Measurements from ENCODE around the gene TES. TPM values are rescaled to one million over a fixed set of nuclear protein-coding genes. Genes with fewer than 3 reads are reported as not detected.

Gene TES
- total RNA-seq (2022), result 190 and 207 TPM in 2 replicates
- Bru-seq, nascent RNA, result percentile 98 among the genes with signal in this experiment
- BruChase-seq, experiment 1, labeled RNA remaining after a 2-hour chase, result percentile 96 among the genes with signal in this experiment
- BruChase-seq, experiment 2, labeled RNA remaining after a 6-hour chase, result percentile 96 among the genes with signal in this experiment
- long read RNA-seq, transcript TES-201 (7 exons, 2,782 nt), result major isoform, 307 of 396 reads
- long read RNA-seq, transcript TES-205 (3 exons, 873 nt), result minor isoform, 5 of 396 reads
- long read RNA-seq, transcript TES-211 (3 exons, 911 nt), result minor isoform, 8 of 396 reads
- long read RNA-seq, partial matches to known transcripts, result 29 of 396 reads
- long read RNA-seq, other reads (novel, unspliced or antisense), result 43 of 396 reads

GRCh38 chr7:116210345-116211005 lies at the start of gene TES:
Gene TES (plus strand): TSS chr7:116210539. CDS start chr7:116210708, 169 bp downstream.
- H3K36me3 ChIP-seq (ENCODE audit: control insufficient read depth, insufficient read depth, low read length), result no peaks in the 10 kb centered on the region
- POLR2A ChIA-PET, result interaction anchor here (0.6 to 1.3 kb wide), 3 partner anchors 9 to 31 kb away, joined by 3 to 11 read pairs (median 5); no protein-coding TSS in a partner anchor
- CTCF ChIA-PET, result interaction anchor here (0.6 to 2.0 kb wide), 7 partner anchors 13 to 384 kb away, joined by 3 to 16 read pairs (median 4); no protein-coding TSS in a partner anchor

GRCh38 chr7:116161728-116162127 lies 48.6 kb upstream of the TES start:
- CTCF ChIA-PET, result interaction anchor here (0.9 to 1.6 kb wide), 2 partner anchors 18 to 364 kb away, joined by 3 read pairs; no protein-coding TSS in a partner anchor
- Histone ChIP-seq H3K4me1 (peaks cover 24% of the 10 kb centered on the region), H3K4me3 (ENCODE audit: low read depth, low read length) (no peak overlapping the region), H3K27me3 (replicated peaks; ENCODE audit: control insufficient read depth, insufficient read depth, low read length) (no peaks in the 10 kb centered on the region), H3K36me3 (ENCODE audit: control insufficient read depth, insufficient read depth, low read length) (no peaks in the 10 kb centered on the region), H3K9me3 (no peaks in the 10 kb centered on the region)
- peak overlapping the region; percentile 32 for H3K4me3 Mint-ChIP-seq (ENCODE audit: unreplicated experiment)
- intact Hi-C loops (cut with micrococcal nuclease; ENCODE audit: unreplicated experiment), result loop anchor here (1.0 kb wide), 2 partner anchors 8 to 23 kb away; no protein-coding TSS in a partner anchor
- BruUV-seq (replicated peaks), result no TSS peak
- no peak for TF ChIP-seq CTCF (IDR thresholded peaks at IDR 0.05; ENCODE audit: insufficient read depth in 1 of 2, low read depth in 1 of 2, low read length in 1 of 2, severe bottlenecking in 1 of 2, unreplicated experiment in 1 of 2)
- peaks cover 29% of the 10 kb centered on the region for H3K4me1 Mint-ChIP-seq (ENCODE audit: low read depth, unreplicated experiment)
- peak overlapping the region; percentile 88 for H3K27ac Mint-ChIP-seq (ENCODE audit: unreplicated experiment)
- H3K27me3 Mint-ChIP-seq (ENCODE audit: insufficient read depth, unreplicated experiment), result no peaks in the 10 kb centered on the region
- H3K36me3 Mint-ChIP-seq (ENCODE audit: insufficient read depth, unreplicated experiment), result no peaks in the 10 kb centered on the region
- H3K9me3 Mint-ChIP-seq (ENCODE audit: unreplicated experiment), result no peaks in the 10 kb centered on the region
- DNase-seq, result peak; percentile 51 to 58
- POLR2A ChIA-PET, result no interaction called here

More at GRCh38 chr7:116210345-116211005, at the start of gene TES:
- peak; percentile 86 to 94 for DNase-seq
- no peak for TF ChIP-seq CTCF (IDR thresholded peaks at IDR 0.05; ENCODE audit: insufficient read depth in 1 of 2, low read depth in 1 of 2, low read length in 1 of 2, severe bottlenecking in 1 of 2, unreplicated experiment in 1 of 2)
- Histone ChIP-seq H3K27me3 (replicated peaks; ENCODE audit: control insufficient read depth, insufficient read depth, low read length) (no peaks in the 10 kb centered on the region), H3K9me3 (no peaks in the 10 kb centered on the region), H3K4me3 (ENCODE audit: low read depth, low read length) (peak within 1 kb of the TSS; percentile 95), H3K4me1 (peaks cover 17% of the 10 kb centered on the region)
- Mint-ChIP-seq H3K36me3 (ENCODE audit: insufficient read depth, unreplicated experiment) (peaks cover 31% of the 10 kb centered on the region), H3K9me3 (ENCODE audit: unreplicated experiment) (no peaks in the 10 kb centered on the region), H3K4me1 (ENCODE audit: low read depth, unreplicated experiment) (peaks cover 26% of the 10 kb centered on the region), H3K27ac (ENCODE audit: unreplicated experiment) (peak within 1 kb of the TSS; percentile 99), H3K27me3 (ENCODE audit: insufficient read depth, unreplicated experiment) (no peaks in the 10 kb centered on the region), H3K4me3 (ENCODE audit: unreplicated experiment) (peak within 1 kb of the TSS; percentile 97)
- BruUV-seq (replicated peaks), result no TSS peak
- intact Hi-C loops (cut with micrococcal nuclease; ENCODE audit: unreplicated experiment), result loop anchor here (1.0 to 2.0 kb wide), 4 partner anchors 30 to 652 kb away; partner anchors contain the start of gene CAPZA2

- no peaks in the 10 kb centered on the region for H3K9me3 ChIP-seq
- peaks cover 29% of the 10 kb centered on the region for H3K4me1 Mint-ChIP-seq (ENCODE audit: low read depth, unreplicated experiment)
- intact Hi-C loops (cut with micrococcal nuclease; ENCODE audit: unreplicated experiment), result no loop called here
- ChIA-PET POLR2A (no interaction called here), CTCF (interaction anchor here (0.9 to 1.6 kb wide), 2 partner anchors 18 to 363 kb away, joined by 3 read pairs; no protein-coding TSS in a partner anchor)
- no peak for DNase-seq
- peaks cover 24% of the 10 kb centered on the region for H3K4me1 ChIP-seq
- TF ChIP-seq CTCF (IDR thresholded peaks at IDR 0.05; ENCODE audit: insufficient read depth in 1 of 2, low read depth in 1 of 2, low read length in 1 of 2, severe bottlenecking in 1 of 2, unreplicated experiment in 1 of 2), result no peak
- H3K36me3 Mint-ChIP-seq (ENCODE audit: insufficient read depth, unreplicated experiment), result no peaks in the 10 kb centered on the region
- no peak overlapping the region for H3K4me3 ChIP-seq (ENCODE audit: low read depth, low read length)
- H3K9me3 Mint-ChIP-seq (ENCODE audit: unreplicated experiment), result no peaks in the 10 kb centered on the region
- no peaks in the 10 kb centered on the region for H3K27me3 ChIP-seq (replicated peaks; ENCODE audit: control insufficient read depth, insufficient read depth, low read length)
- H3K36me3 ChIP-seq (ENCODE audit: control insufficient read depth, insufficient read depth, low read length), result no peaks in the 10 kb centered on the region
- H3K27ac Mint-ChIP-seq (ENCODE audit: unreplicated experiment), result peak overlapping the region; percentile 88
- no peak overlapping the region for H3K4me3 Mint-ChIP-seq (ENCODE audit: unreplicated experiment)
- BruUV-seq (replicated peaks), result no TSS peak
- H3K27me3 Mint-ChIP-seq (ENCODE audit: insufficient read depth, unreplicated experiment), result no peaks in the 10 kb centered on the region
These were observed 48.1 kb upstream of the TES start for GRCh38 chr7:116162254-116162653.
